Large intestine (tissue), 3 donors: Measurements from ENCODE around the gene SPRED2. TPM values are rescaled to one million over a fixed set of nuclear protein-coding genes. Genes with fewer than 3 reads are reported as not detected.
"Not testable (repeated sequence)": the region's sequence is repeated elsewhere in the genome, so short reads cannot be mapped to it uniquely, and the experiment has no call there.

Experiments used
- DNase-seq, 2 donors: peaks; one replicate each; pipeline versions ENCODE4 v3.0.0 to v3.0.0-alpha.2; 2013
- H3K27ac ChIP-seq: one replicate; pipeline ENCODE4 v1.5.1; 2013; ENCODE audit warnings: low read length
- H3K27me3 ChIP-seq: 2 replicates; pipeline ENCODE4 v1.6.1; 2013; ENCODE audit warnings: low read length; ENCODE audit not compliant: control insufficient read depth, insufficient read depth
- H3K36me3 ChIP-seq: 2 replicates; pipeline ENCODE4 v1.6.1; 2013; ENCODE audit warnings: low read length; ENCODE audit not compliant: control insufficient read depth, insufficient read depth
- H3K4me1 ChIP-seq: one replicate; pipeline ENCODE4 v1.6.1; 2013; ENCODE audit warnings: low read length; ENCODE audit not compliant: control insufficient read depth, insufficient read depth
- H3K4me3 ChIP-seq: one replicate; pipeline ENCODE4 v1.5.1; 2013; ENCODE audit warnings: low read length
- H3K9me3 ChIP-seq: one replicate; pipeline ENCODE4 v1.6.1; 2013; ENCODE audit warnings: mild to moderate bottlenecking, low read depth, low read length, moderate library complexity; ENCODE audit not compliant: control insufficient read depth
- WGBS: methylation state at CpG from one replicate; pipeline ENCODE4 v1.1.5; 2013; ENCODE audit warnings: low lambda C conversion rate; ENCODE audit not compliant: insufficient coverage; 5-methylcytosine and 5-hydroxymethylcytosine counted together
- polyA plus RNA-seq: library from polyadenylated mRNA; unstranded; fragments of 120-200 nt; gene quantifications from one replicate; pipeline ENCODE4 v1.2.1, GENCODE V29; 2013

SPRED2 gene
- polyA plus RNA-seq, 1 donor, result 22.4 TPM

DNA sequence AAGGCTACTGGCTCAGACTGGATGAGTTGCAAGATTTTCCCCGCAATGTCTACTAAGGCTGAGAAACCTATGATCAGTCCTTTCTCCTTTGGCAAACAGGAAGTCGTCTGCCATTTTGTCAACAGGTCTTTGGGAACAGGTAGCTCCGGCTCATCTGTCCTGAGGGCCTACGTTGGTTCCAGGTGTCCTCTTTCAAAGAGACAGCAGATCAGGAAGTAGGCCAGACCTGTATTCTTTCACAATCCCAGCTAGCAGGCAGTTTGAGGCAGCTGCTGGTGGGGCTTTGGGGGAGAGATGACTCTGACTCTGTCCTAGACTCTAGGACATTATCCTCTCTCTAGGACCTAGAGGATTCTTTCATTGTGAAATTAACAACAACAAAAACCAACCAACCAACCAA, 106.1 kb downstream of the SPRED2 start:
- Histone ChIP-seq H3K9me3 (no peaks in the 10 kb centered on the region), H3K4me1 (peaks cover under 1% of the 10 kb centered on the region), H3K27me3 (no peaks in the 10 kb centered on the region), H3K36me3 (peaks cover 21% of the 10 kb centered on the region), H3K4me3 (no peak overlapping the region), H3K27ac (no peak overlapping the region)
- WGBS, result no CpG with 5 or more reads among the region's 4 CpGs
- DNase-seq, result no peak

DNA sequence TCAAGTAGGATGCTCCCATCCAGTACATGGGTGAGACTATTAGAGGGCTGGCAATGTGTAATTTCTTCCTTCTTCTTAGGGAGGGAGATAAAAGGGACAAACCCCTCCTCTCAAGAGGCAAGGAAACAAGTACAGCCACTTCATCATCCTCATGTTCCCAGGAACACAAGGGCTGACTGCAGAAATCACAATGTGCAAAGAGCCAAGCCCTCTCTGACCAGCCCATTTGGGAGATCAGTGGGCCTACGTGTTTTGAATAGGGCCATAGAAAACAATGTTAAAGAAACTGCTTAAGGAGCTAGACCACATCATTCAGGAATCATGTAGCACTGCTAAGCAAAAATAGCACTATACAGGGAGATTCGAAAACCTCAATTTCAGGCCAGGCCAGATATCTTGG, 107.3 kb downstream of the SPRED2 start:
- Histone ChIP-seq H3K36me3 (peaks cover 19% of the 10 kb centered on the region), H3K27ac (no peak overlapping the region), H3K4me1 (peaks cover 12% of the 10 kb centered on the region), H3K9me3 (no peaks in the 10 kb centered on the region), H3K4me3 (no peak overlapping the region), H3K27me3 (no peaks in the 10 kb centered on the region)
- WGBS, result no CpG with 5 or more reads among the region's 2 CpGs
- DNase-seq, result no peak

DNA sequence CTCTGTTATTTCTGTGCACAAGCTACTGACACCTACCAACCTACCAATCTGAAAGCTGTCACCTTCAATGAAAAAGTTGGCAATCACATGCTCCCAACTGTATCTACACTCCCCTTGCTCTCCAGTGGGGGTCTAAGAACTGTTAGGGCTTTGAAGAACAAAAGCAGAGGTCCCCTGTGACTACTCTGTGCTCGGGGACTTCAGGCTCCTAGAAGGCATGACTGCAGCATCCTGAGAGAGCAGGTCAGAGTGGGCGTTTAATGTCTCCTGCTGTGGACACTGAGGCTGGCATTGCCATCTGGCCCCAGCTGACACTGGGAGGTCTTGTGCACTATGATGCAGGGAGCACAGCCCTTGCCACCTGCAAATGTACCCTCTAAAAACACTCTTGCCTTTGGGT, 111.5 kb downstream of the SPRED2 start:
- peaks cover 20% of the 10 kb centered on the region for H3K4me1 ChIP-seq
- no CpG with 5 or more reads among the region's 2 CpGs for WGBS

DNA sequence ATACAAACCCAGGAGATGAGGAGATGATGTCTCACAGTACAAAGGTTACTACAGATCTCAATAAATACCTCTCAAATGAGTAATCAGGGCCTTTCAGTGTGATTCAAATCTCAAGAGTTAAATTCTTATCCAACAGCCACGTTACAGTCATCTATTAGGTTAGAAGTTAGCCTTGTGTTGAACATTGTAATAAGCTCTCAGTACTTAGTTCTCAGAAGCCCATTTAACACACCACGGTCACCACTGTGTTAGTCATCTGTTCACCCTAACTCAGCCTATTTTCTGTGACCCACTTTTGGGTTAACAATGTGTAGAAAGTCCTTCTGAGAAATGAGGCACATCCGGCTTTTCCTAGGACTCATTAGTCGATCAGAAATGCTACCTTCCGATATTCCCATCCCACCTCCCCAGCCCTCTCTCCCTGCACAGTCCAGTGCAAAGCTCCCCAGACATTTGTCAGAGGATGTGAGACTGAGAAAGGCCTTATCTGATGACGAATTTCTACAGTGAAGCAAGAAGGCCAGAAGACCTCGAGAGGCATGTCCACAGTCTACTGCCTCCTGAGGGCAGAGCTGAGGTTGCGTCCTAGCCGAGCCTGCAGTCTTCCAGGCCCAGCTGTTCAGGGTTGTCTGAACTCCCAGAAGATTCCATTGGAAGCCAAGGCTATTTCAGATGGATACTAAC, 112.2 kb downstream of the SPRED2 start:
- peak; percentile 79 to 91 for DNase-seq
- Histone ChIP-seq H3K4me1 (peaks cover 20% of the 10 kb centered on the region), H3K4me3 (no peak overlapping the region), H3K36me3 (peaks cover 22% of the 10 kb centered on the region), H3K27me3 (no peaks in the 10 kb centered on the region), H3K27ac (peak overlapping the region; percentile 95), H3K9me3 (no peaks in the 10 kb centered on the region)
- 20% methylated on average over 1 of the region's 9 CpGs for WGBS

More for the DNA sequence above, 111.5 kb downstream of the SPRED2 start:
- Histone ChIP-seq H3K27ac (peak overlapping the region; percentile 95), H3K4me3 (no peak overlapping the region), H3K9me3 (no peaks in the 10 kb centered on the region), H3K36me3 (peaks cover 18% of the 10 kb centered on the region), H3K27me3 (no peaks in the 10 kb centered on the region)
- DNase-seq, result no peak

DNA sequence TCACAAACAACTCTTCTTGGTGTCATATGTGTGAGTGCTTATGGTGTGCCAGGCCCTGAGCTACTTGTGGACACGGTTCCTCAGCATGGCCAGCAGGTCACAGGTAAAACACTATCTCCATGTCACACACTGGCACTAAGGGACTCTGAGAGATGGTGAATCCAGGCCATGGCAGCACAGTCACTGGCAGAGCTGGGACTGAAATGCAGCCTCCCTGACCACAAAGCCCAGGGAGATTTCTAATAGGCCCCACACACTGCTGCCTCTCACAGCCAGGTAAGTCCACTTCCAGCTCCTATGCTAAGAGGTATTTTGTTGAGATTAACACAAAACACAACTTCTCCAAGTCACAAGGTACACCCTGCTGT, 112.7 kb downstream of the SPRED2 start:
- H3K27ac ChIP-seq, result peak overlapping the region; percentile 95
- no peaks in the 10 kb centered on the region for H3K27me3 ChIP-seq
- peaks cover 20% of the 10 kb centered on the region for H3K4me1 ChIP-seq
- no peak for DNase-seq
- WGBS, result no CpG with 5 or more reads among the region's 1 CpG
- H3K4me3 ChIP-seq, result no peak overlapping the region
- peaks cover 26% of the 10 kb centered on the region for H3K36me3 ChIP-seq
- H3K9me3 ChIP-seq, result no peaks in the 10 kb centered on the region

DNA sequence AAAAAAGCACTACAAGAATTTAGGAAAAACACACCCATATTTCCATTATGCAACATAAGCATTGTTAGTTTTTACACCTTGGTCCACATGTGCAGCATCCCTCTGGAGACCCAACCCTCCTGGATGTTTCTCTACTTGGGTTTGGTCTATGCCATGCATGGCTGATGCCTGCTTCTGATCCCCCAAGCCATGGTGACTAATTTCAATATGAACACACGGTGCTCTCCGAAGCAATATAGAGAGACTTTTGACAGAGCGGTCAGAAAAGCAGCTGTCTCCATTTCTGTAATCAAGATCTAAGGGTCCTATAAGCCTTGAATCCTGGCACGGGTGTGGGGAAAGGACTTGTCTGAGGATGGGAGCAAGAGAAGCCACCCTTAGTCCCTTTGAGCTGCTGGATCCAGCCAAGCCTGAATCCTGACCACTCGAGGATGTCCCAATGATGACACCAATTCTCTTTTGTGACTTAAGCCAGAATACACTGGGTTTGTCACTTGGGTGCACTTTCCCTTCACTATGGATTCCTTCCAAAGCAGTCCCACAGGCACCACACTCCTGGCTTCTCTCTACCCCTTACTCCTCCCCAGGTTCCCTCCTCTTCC, 113.2 kb downstream of the SPRED2 start:
- peaks cover 20% of the 10 kb centered on the region for H3K4me1 ChIP-seq
- H3K36me3 ChIP-seq, result peaks cover 27% of the 10 kb centered on the region
- H3K9me3 ChIP-seq, result no peaks in the 10 kb centered on the region
- no peak overlapping the region for H3K4me3 ChIP-seq
- H3K27me3 ChIP-seq, result no peaks in the 10 kb centered on the region
- WGBS, result no CpG with 5 or more reads among the region's 5 CpGs
- H3K27ac ChIP-seq, result peak overlapping the region; percentile 95
- DNase-seq, result no peak

DNA sequence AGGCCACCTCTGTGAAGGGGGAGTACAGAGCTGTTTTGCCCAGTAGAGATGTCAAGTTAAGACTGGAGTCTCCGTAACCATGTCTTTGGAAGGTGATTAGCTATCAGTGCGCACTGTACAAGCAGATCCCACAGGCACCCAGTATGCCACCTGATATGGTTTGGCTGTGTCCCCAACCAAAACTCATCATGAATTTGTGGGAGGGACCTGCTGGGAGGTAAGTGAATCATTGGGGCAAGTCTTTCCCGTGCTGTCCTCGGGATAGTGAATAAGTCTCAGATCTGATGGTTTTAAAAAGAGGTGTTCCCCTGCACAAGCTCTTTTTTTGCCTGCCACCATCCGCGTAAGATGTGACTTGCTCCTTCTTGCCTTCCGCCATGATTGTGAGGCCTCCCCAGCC, 114.6 kb downstream of the SPRED2 start:
- H3K4me3 ChIP-seq, result no peak overlapping the region
- H3K27me3 ChIP-seq, result no peaks in the 10 kb centered on the region
- no peak overlapping the region for H3K27ac ChIP-seq
- peaks cover 20% of the 10 kb centered on the region for H3K4me1 ChIP-seq
- peaks cover 4% of the 10 kb centered on the region for H3K9me3 ChIP-seq
- no peak for DNase-seq
- H3K36me3 ChIP-seq, result peaks cover 40% of the 10 kb centered on the region
- no CpG with 5 or more reads among the region's 7 CpGs for WGBS

DNA sequence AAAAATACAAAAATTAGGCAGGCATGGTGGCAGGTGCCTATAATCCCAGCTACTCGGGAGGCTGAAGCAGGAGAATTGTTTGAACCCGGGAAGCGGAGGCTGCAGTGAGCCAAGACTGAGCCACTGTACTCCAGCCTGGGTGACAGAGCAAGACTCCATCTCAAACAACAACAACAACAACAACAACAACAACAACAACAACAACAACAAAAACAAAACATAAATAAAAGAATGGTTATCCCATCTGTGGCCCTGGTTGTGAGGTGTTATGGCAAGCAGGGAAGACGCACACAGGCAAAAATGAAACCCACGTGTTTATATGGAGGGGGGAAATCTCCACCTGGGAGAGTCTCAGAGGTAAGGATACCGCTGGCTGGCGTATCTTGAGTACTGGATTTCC, 115.0 kb downstream of the SPRED2 start:
- H3K9me3 ChIP-seq, H3K27me3 ChIP-seq, H3K27ac ChIP-seq, DNase-seq, H3K4me3 ChIP-seq: not testable (repeated sequence)
- Histone ChIP-seq H3K36me3 (peaks cover 44% of the 10 kb centered on the region), H3K4me1 (peaks cover 20% of the 10 kb centered on the region)
- WGBS, result 100% methylated on average over 2 of the region's 7 CpGs

DNA sequence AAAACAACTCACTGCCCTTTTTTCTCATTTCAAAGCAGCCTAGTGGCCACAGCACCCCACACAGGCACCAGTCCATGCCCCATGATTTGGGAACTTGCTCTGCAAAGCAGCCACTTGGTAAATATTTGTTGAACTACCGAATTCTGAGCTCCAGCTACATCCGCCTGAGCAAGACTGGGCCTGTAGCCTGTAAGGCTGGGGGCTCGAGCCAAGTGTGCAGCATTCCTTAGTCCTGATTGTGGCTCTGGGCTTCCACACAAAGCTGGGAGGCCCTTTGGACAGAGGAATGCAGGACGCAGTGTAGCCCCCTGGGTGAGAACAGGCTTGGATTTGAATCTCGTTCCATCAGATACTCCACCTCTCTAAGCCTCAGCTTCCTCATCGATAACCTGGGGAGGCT, 116.3 kb downstream of the SPRED2 start:
- no peaks in the 10 kb centered on the region for H3K27me3 ChIP-seq
- WGBS, result no CpG with 5 or more reads among the region's 6 CpGs
- H3K9me3 ChIP-seq, result peaks cover 4% of the 10 kb centered on the region
- H3K4me3 ChIP-seq, result no peak overlapping the region
- H3K27ac ChIP-seq, result no peak overlapping the region
- peaks cover 17% of the 10 kb centered on the region for H3K4me1 ChIP-seq
- H3K36me3 ChIP-seq, result peaks cover 56% of the 10 kb centered on the region
- no peak for DNase-seq

DNA sequence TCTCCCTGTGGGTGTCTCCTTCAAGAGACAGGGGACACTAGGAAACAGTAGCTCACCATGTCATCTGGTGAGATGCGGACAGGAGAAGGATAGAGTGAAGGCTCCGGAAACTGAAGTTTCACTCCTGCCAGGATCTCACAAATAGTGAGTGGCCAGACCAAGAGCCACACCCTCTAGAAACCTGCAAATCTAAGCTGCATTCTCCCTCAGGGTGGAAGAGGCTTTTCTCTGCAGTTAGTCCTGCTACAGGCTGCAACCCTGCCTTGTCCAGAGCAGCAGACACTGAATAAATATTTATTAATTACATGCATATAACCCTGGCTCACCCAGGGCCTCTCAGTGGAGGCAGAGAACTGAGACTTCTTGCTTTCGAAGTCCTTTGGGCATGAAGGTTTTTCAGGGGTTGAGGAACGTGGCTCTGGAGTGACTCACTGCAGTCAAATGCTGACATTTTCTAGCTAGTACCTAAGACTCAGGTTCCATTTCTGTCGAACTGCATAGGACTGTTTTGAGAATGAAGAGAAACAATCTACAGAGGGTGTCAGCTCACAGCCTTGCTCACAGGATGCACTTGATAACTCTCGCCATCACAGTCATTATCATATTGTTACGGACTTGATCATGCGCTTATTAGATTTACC, 117.5 kb downstream of the SPRED2 start:
- Histone ChIP-seq H3K27ac (no peak overlapping the region), H3K36me3 (peaks cover 60% of the 10 kb centered on the region), H3K27me3 (no peaks in the 10 kb centered on the region), H3K4me3 (no peak overlapping the region), H3K4me1 (peaks cover 8% of the 10 kb centered on the region), H3K9me3 (peaks cover 4% of the 10 kb centered on the region)
- no peak for DNase-seq
- no CpG with 5 or more reads among the region's 8 CpGs for WGBS
